GM19193 (cell line): ENCODE results near the gene KMT2B.

Source experiments
- POLR2A ChIP-seq: IDR thresholded peaks from 4 replicates; pipeline ENCODE4 v1.6.1; 2011; ENCODE audit not compliant: insufficient read depth, insufficient read length; ENCODE audit errors: extremely low read depth

KMT2B gene

GRCh38 chr19:35731779-35732405 is 14.1 kb downstream of the KMT2B start:
- no peak for TF ChIP-seq POLR2A

- no peak for TF ChIP-seq POLR2A
Observed at GRCh38 chr19:35732540-35733179, 14.9 kb downstream of the KMT2B start.

GRCh38 chr19:35733180-35734125 is 15.7 kb downstream of the KMT2B start:
- TF ChIP-seq POLR2A, result peak; percentile 16

GRCh38 chr19:35734273-35734672 is 16.5 kb downstream of the KMT2B start:
- no peak for TF ChIP-seq POLR2A

- TF ChIP-seq POLR2A, result no peak
Observed at GRCh38 chr19:35734889-35735288, 17.1 kb downstream of the KMT2B start.

- TF ChIP-seq POLR2A, result no peak
Observed at GRCh38 chr19:35736913-35737886, 19.4 kb downstream of the KMT2B start.

GRCh38 chr19:35738021-35738886 is 20.5 kb downstream of the KMT2B start:
- peak; percentile 11 for TF ChIP-seq POLR2A

GRCh38 chr19:35738887-35739229 is 21.1 kb downstream of the KMT2B start:
- TF ChIP-seq POLR2A, result no peak

GRCh38 chr19:35739275-35740107 is 21.7 kb downstream of the KMT2B start:
- peak; percentile 8 for TF ChIP-seq POLR2A

- TF ChIP-seq POLR2A, result no peak
Observed at GRCh38 chr19:35740108-35740422, 22.3 kb downstream of the KMT2B start.

- peak; percentile 80 for TF ChIP-seq POLR2A
Observed at GRCh38 chr19:35740423-35741202, 22.8 kb downstream of the KMT2B start.

- TF ChIP-seq POLR2A, result no peak
Observed at GRCh38 chr19:35741203-35741515, 23.4 kb downstream of the KMT2B start.
